ENCODE measurements around the gene NATD1.

Gene NATD1

GRCh38 chr17:21275047-21275578, 21.9 kb upstream of the NATD1 start:
- DNase-seq, result no peak

GRCh38 chr17:21272881-21273792, 19.9 kb upstream of the NATD1 start:
- no peak for DNase-seq

GRCh38 chr17:21272250-21272649, 19.0 kb upstream of the NATD1 start:
- DNase-seq, result no peak

- DNase-seq, result no peak
Measured at GRCh38 chr17:21271454-21272183, 18.4 kb upstream of the NATD1 start.

GRCh38 chr17:21269394-21269793, 16.2 kb upstream of the NATD1 start:
- no peak for DNase-seq

- DNase-seq, result no peak
Measured at GRCh38 chr17:21268596-21269188, 15.5 kb upstream of the NATD1 start.

- no peak for DNase-seq
Measured at GRCh38 chr17:21263376-21263775, 10.2 kb upstream of the NATD1 start.

- no peak for DNase-seq
Measured at GRCh38 chr17:21262259-21262993, 9.2 kb upstream of the NATD1 start.

- no peak for DNase-seq
Measured at GRCh38 chr17:21258593-21258992, 5.4 kb upstream of the NATD1 start.

- no peak for DNase-seq
Measured at GRCh38 chr17:21253646-21254441, 634 bp upstream of the NATD1 start.

GRCh38 chr17:21252289-21252795, 868 bp downstream of the NATD1 start:
- no peak for DNase-seq

GRCh38 chr17:21251337-21252010, 1.7 kb downstream of the NATD1 start:
- DNase-seq, result no peak

GRCh38 chr17:21250854-21251253, 2.4 kb downstream of the NATD1 start:
- no peak for DNase-seq

- no peak for DNase-seq
Measured at GRCh38 chr17:21249920-21250703, 3.1 kb downstream of the NATD1 start.

- DNase-seq, result no peak
Measured at GRCh38 chr17:21249086-21249795, 4.0 kb downstream of the NATD1 start.

- DNase-seq, result no peak
Measured at GRCh38 chr17:21248500-21248899, 4.7 kb downstream of the NATD1 start.

GRCh38 chr17:21247552-21248258, 5.5 kb downstream of the NATD1 start:
- DNase-seq, result no peak

- no peak for DNase-seq
Measured at GRCh38 chr17:21246698-21247097, 6.5 kb downstream of the NATD1 start.

- DNase-seq, result no peak
Measured at GRCh38 chr17:21245639-21246084, 7.5 kb downstream of the NATD1 start.
